SJSA1 (cell line): ENCODE results near the gene CRHR2. TPM values are rescaled to one million over a fixed set of nuclear protein-coding genes. Genes with fewer than 3 reads are reported as not detected.
"Not testable (repeated sequence)": the region's sequence is repeated elsewhere in the genome, so short reads cannot be mapped to it uniquely, and the experiment has no call there.

ENCODE experiments used
- DNase-seq, 2 experiments: peaks; one replicate each; pipeline ENCODE4 v3.0.0-alpha.2; 2015 to 2020; ENCODE audit warnings: low spot score in 2 of 2, low read depth in 1 of 2
- H3K27ac ChIP-seq: fragments of 250-450 bp; sonication (Bioruptor Pico); 2 replicates; pipeline ENCODE4 v1.5.1; 2020; ENCODE audit warnings: mild to moderate bottlenecking, moderate library complexity
- H3K27me3 ChIP-seq: fragments of 250-450 bp; sonication (Bioruptor Pico); replicated peaks from 2 replicates; pipeline ENCODE4 v1.5.1; 2020; ENCODE audit warnings: mild to moderate bottlenecking, moderate library complexity
- H3K36me3 ChIP-seq: fragments of 250-450 bp; sonication (Bioruptor Pico); 2 replicates; pipeline ENCODE4 v1.5.1; 2020; ENCODE audit warnings: mild to moderate bottlenecking
- H3K4me1 ChIP-seq: fragments of 250-450 bp; sonication (Bioruptor Pico); replicated peaks from 2 replicates; pipeline ENCODE4 v1.6.1; 2021; ENCODE audit warnings: mild to moderate bottlenecking
- H3K4me3 ChIP-seq: fragments of 250-450 bp; sonication (Bioruptor Pico); 2 replicates; pipeline ENCODE4 v1.5.1; 2020; ENCODE audit warnings: mild to moderate bottlenecking
- H3K9me3 ChIP-seq: fragments of 250-450 bp; sonication (Bioruptor Pico); replicated peaks from 2 replicates; pipeline ENCODE4 v1.5.1; 2020; ENCODE audit warnings: mild to moderate bottlenecking
- total RNA-seq: library from RNA; depleted of rRNA; stranded (reverse); fragments of >200 nt; shearing (Covaris generic); gene quantifications from 2 replicates; pipeline ENCODE4 v1.2.3, GENCODE V29; 2014

Gene CRHR2
- total RNA-seq, 1 experiment from 2014 or later: not detected

GRCh38 chr7:30650421-30650808, 31.8 kb downstream of the CRHR2 start:
- H3K36me3 ChIP-seq: 0 out of 2 replicates have a peak, but pooled peaks cover 2% of the 10 kb centered on the region
- H3K4me3 ChIP-seq: no peak overlapping the region
- DNase-seq: peak in 1 of 2 experiments; percentile 34
- H3K9me3 ChIP-seq: no peaks in the 10 kb centered on the region
- no peaks in the 10 kb centered on the region for H3K27me3 ChIP-seq
- H3K27ac ChIP-seq: no peak overlapping the region
- no peaks in the 10 kb centered on the region for H3K4me1 ChIP-seq

GRCh38 chr7:30649717-30650420, 32.4 kb downstream of the CRHR2 start:
- Histone ChIP-seq H3K4me3 (no peak overlapping the region), H3K36me3 (0 out of 2 replicates have a peak, but pooled peaks cover 7% of the 10 kb centered on the region), H3K27me3 (no peaks in the 10 kb centered on the region), H3K4me1 (no peaks in the 10 kb centered on the region), H3K27ac (no peak overlapping the region), H3K9me3 (no peaks in the 10 kb centered on the region)
- no peak for DNase-seq

- DNase-seq: no peak
- Histone ChIP-seq H3K27me3 (no peaks in the 10 kb centered on the region), H3K4me3 (no peak overlapping the region), H3K9me3 (no peaks in the 10 kb centered on the region), H3K27ac (no peak overlapping the region), H3K36me3 (0 out of 2 replicates have a peak, but pooled peaks cover 7% of the 10 kb centered on the region), H3K4me1 (no peaks in the 10 kb centered on the region)
These were observed 33.3 kb downstream of the CRHR2 start for GRCh38 chr7:30648744-30649540.

- no peak for DNase-seq
- Histone ChIP-seq H3K27ac (no peak overlapping the region), H3K36me3 (0 out of 2 replicates have a peak, but pooled peaks cover 10% of the 10 kb centered on the region), H3K4me3 (no peak overlapping the region), H3K9me3 (no peaks in the 10 kb centered on the region), H3K27me3 (no peaks in the 10 kb centered on the region), H3K4me1 (no peaks in the 10 kb centered on the region)
These were observed 34.5 kb downstream of the CRHR2 start for GRCh38 chr7:30647589-30648364.

- no peak overlapping the region for H3K4me3 ChIP-seq
- no peaks in the 10 kb centered on the region for H3K9me3 ChIP-seq
- H3K27me3 ChIP-seq: no peaks in the 10 kb centered on the region
- no peaks in the 10 kb centered on the region for H3K4me1 ChIP-seq
- H3K36me3 ChIP-seq: 0 out of 2 replicates have a peak, but pooled peaks cover 10% of the 10 kb centered on the region
- H3K27ac ChIP-seq: no peak overlapping the region
- DNase-seq: no peak
These were observed 36.1 kb downstream of the CRHR2 start for GRCh38 chr7:30646154-30646553.

- H3K9me3 ChIP-seq: no peaks in the 10 kb centered on the region
- H3K4me1 ChIP-seq: no peaks in the 10 kb centered on the region
- no peak overlapping the region for H3K4me3 ChIP-seq
- no peak for DNase-seq
- H3K36me3 ChIP-seq: 0 out of 2 replicates have a peak, but pooled peaks cover 10% of the 10 kb centered on the region
- no peaks in the 10 kb centered on the region for H3K27me3 ChIP-seq
- H3K27ac ChIP-seq: no peak overlapping the region
These were observed 36.6 kb downstream of the CRHR2 start for GRCh38 chr7:30645661-30646060.

- no peak overlapping the region for H3K27ac ChIP-seq
- no peaks in the 10 kb centered on the region for H3K9me3 ChIP-seq
- no peaks in the 10 kb centered on the region for H3K4me1 ChIP-seq
- H3K36me3 ChIP-seq: 0 out of 2 replicates have a peak, but pooled peaks cover 10% of the 10 kb centered on the region
- H3K27me3 ChIP-seq: no peaks in the 10 kb centered on the region
- no peak overlapping the region for H3K4me3 ChIP-seq
- no peak for DNase-seq
These were observed 37.8 kb downstream of the CRHR2 start for GRCh38 chr7:30644286-30644955.

- no peaks in the 10 kb centered on the region for H3K4me1 ChIP-seq
- H3K9me3 ChIP-seq: no peaks in the 10 kb centered on the region
- 0 out of 2 replicates have a peak, but pooled peaks cover 10% of the 10 kb centered on the region for H3K36me3 ChIP-seq
- no peak for DNase-seq
- no peak overlapping the region for H3K4me3 ChIP-seq
- H3K27me3 ChIP-seq: no peaks in the 10 kb centered on the region
- no peak overlapping the region for H3K27ac ChIP-seq
These were observed 39.5 kb downstream of the CRHR2 start for GRCh38 chr7:30642789-30643188.

GRCh38 chr7:30642322-30642721, 39.9 kb downstream of the CRHR2 start:
- H3K9me3 ChIP-seq, H3K4me1 ChIP-seq, H3K27me3 ChIP-seq, H3K4me3 ChIP-seq, DNase-seq, H3K27ac ChIP-seq: not testable (repeated sequence)
- H3K36me3 ChIP-seq: 0 out of 2 replicates have a peak, but pooled peaks cover 10% of the 10 kb centered on the region

GRCh38 chr7:30635798-30636197, 46.5 kb downstream of the CRHR2 start:
- H3K4me1 ChIP-seq: no peaks in the 10 kb centered on the region
- peaks cover 48% of the 10 kb centered on the region for H3K36me3 ChIP-seq
- no peaks in the 10 kb centered on the region for H3K9me3 ChIP-seq
- no peaks in the 10 kb centered on the region for H3K27me3 ChIP-seq
- H3K4me3 ChIP-seq: no peak overlapping the region
- no peak for DNase-seq
- no peak overlapping the region for H3K27ac ChIP-seq

GRCh38 chr7:30634634-30635201, 47.5 kb downstream of the CRHR2 start:
- no peaks in the 10 kb centered on the region for H3K4me1 ChIP-seq
- DNase-seq: no peak
- no peak overlapping the region for H3K4me3 ChIP-seq
- no peaks in the 10 kb centered on the region for H3K9me3 ChIP-seq
- H3K27ac ChIP-seq: no peak overlapping the region
- H3K27me3 ChIP-seq: no peaks in the 10 kb centered on the region
- peaks cover 56% of the 10 kb centered on the region for H3K36me3 ChIP-seq

- Histone ChIP-seq H3K36me3 (peaks cover 61% of the 10 kb centered on the region), H3K27ac (no peak overlapping the region), H3K4me3 (no peak overlapping the region), H3K4me1 (no peaks in the 10 kb centered on the region), H3K9me3 (no peaks in the 10 kb centered on the region), H3K27me3 (no peaks in the 10 kb centered on the region)
- DNase-seq: no peak
These were observed 48.0 kb downstream of the CRHR2 start for GRCh38 chr7:30634193-30634626.

- Histone ChIP-seq H3K4me3 (no peak overlapping the region), H3K27ac (no peak overlapping the region), H3K27me3 (no peaks in the 10 kb centered on the region), H3K36me3 (peaks cover 71% of the 10 kb centered on the region), H3K9me3 (no peaks in the 10 kb centered on the region), H3K4me1 (no peaks in the 10 kb centered on the region)
- no peak for DNase-seq
These were observed 49.0 kb downstream of the CRHR2 start for GRCh38 chr7:30633223-30633622.
